Ramos (cell line): ENCODE results near the gene TBC1D22A.

Experiments
- in situ Hi-C: fragments of 300-500 bp; cut with MboI; formaldehyde crosslinking; loops from one replicate; pipeline ENCODE4 v1.14.3; 2022; ENCODE audit warnings: low sequenced_read_pairs; ENCODE audit not compliant: unreplicated experiment

TBC1D22A gene

GRCh38 chr22:47055073-47055355 lies 292.6 kb downstream of the TBC1D22A start:
- in situ Hi-C loops = no loop called here

GRCh38 chr22:47055461-47055860 lies 293.0 kb downstream of the TBC1D22A start:
- in situ Hi-C loops = no loop called here

- in situ Hi-C loops = no loop called here
Measured at GRCh38 chr22:47055921-47056320, 293.5 kb downstream of the TBC1D22A start.

GRCh38 chr22:47056361-47056760 lies 293.9 kb downstream of the TBC1D22A start:
- in situ Hi-C loops = no loop called here

GRCh38 chr22:47056776-47057470 lies 294.5 kb downstream of the TBC1D22A start:
- in situ Hi-C loops = no loop called here

- in situ Hi-C loops = no loop called here
Measured at GRCh38 chr22:47057916-47058585, 295.6 kb downstream of the TBC1D22A start.

- in situ Hi-C loops = no loop called here
Measured at GRCh38 chr22:47059076-47059475, 296.6 kb downstream of the TBC1D22A start.

GRCh38 chr22:47059701-47060161 lies 297.3 kb downstream of the TBC1D22A start:
- in situ Hi-C loops = no loop called here

- in situ Hi-C loops = no loop called here
Measured at GRCh38 chr22:47060718-47061117, 298.3 kb downstream of the TBC1D22A start.

- in situ Hi-C loops = no loop called here
Measured at GRCh38 chr22:47061226-47061625, 298.8 kb downstream of the TBC1D22A start.

GRCh38 chr22:47062126-47062525 lies 299.7 kb downstream of the TBC1D22A start:
- in situ Hi-C loops = no loop called here

GRCh38 chr22:47063071-47063509 lies 300.6 kb downstream of the TBC1D22A start:
- in situ Hi-C loops = no loop called here

GRCh38 chr22:47063606-47064005 lies 301.2 kb downstream of the TBC1D22A start:
- in situ Hi-C loops = no loop called here

- in situ Hi-C loops = no loop called here
Measured at GRCh38 chr22:47064016-47064415, 301.6 kb downstream of the TBC1D22A start.

GRCh38 chr22:47064416-47064815 lies 302.0 kb downstream of the TBC1D22A start:
- in situ Hi-C loops = no loop called here

GRCh38 chr22:47065756-47066615 lies 303.5 kb downstream of the TBC1D22A start:
- in situ Hi-C loops = no loop called here

- in situ Hi-C loops = no loop called here
Measured at GRCh38 chr22:47066616-47066905, 304.1 kb downstream of the TBC1D22A start.

GRCh38 chr22:47067321-47067890 lies 305.0 kb downstream of the TBC1D22A start:
- in situ Hi-C loops = no loop called here

- in situ Hi-C loops = no loop called here
Measured at GRCh38 chr22:47067911-47068625, 305.6 kb downstream of the TBC1D22A start.

GRCh38 chr22:47068626-47068996 lies 306.2 kb downstream of the TBC1D22A start:
- in situ Hi-C loops = no loop called here
